ENCODE results near the gene ILK.

Gene ILK

GRCh38 chr11:6622261-6623171 is 18.9 kb downstream of the ILK start:
- no peak for DNase-seq

- no peak for DNase-seq
Observed at GRCh38 chr11:6623391-6624363, 20.1 kb downstream of the ILK start.

- DNase-seq = no peak
Observed at GRCh38 chr11:6625156-6625831, 21.7 kb downstream of the ILK start.

GRCh38 chr11:6625832-6626420 is 22.4 kb downstream of the ILK start:
- no peak for DNase-seq

- no peak for DNase-seq
Observed at GRCh38 chr11:6626971-6627761, 23.6 kb downstream of the ILK start.

- DNase-seq = no peak
Observed at GRCh38 chr11:6627762-6628241, 24.2 kb downstream of the ILK start.

GRCh38 chr11:6628526-6628925 is 25.0 kb downstream of the ILK start:
- no peak for DNase-seq

- no peak for DNase-seq
Observed at GRCh38 chr11:6629573-6629891, 26.0 kb downstream of the ILK start.

GRCh38 chr11:6629892-6630631 is 26.5 kb downstream of the ILK start:
- DNase-seq = no peak

GRCh38 chr11:6630632-6631291 is 27.2 kb downstream of the ILK start:
- DNase-seq = no peak

GRCh38 chr11:6631361-6631890 is 27.9 kb downstream of the ILK start:
- no peak for DNase-seq

- no peak for DNase-seq
Observed at GRCh38 chr11:6632116-6633073, 28.8 kb downstream of the ILK start.

- DNase-seq = no peak
Observed at GRCh38 chr11:6633422-6634408, 30.1 kb downstream of the ILK start.

- no peak for DNase-seq
Observed at GRCh38 chr11:6634534-6634933, 31.0 kb downstream of the ILK start.

- DNase-seq = no peak
Observed at GRCh38 chr11:6635082-6635932, 31.7 kb downstream of the ILK start.

- no peak for DNase-seq
Observed at GRCh38 chr11:6636480-6636879, 32.9 kb downstream of the ILK start.

GRCh38 chr11:6637871-6638270 is 34.3 kb downstream of the ILK start:
- DNase-seq = no peak
